ENCODE results near the gene ABCC10. TPM values are rescaled to one million over a fixed set of nuclear protein-coding genes. Genes with fewer than 3 reads are reported as not detected.

The ABCC10 gene
- total RNA-seq, 4 donors from 2014 or later: 0.59 to 35.5 (median 10.7) TPM

DNA sequence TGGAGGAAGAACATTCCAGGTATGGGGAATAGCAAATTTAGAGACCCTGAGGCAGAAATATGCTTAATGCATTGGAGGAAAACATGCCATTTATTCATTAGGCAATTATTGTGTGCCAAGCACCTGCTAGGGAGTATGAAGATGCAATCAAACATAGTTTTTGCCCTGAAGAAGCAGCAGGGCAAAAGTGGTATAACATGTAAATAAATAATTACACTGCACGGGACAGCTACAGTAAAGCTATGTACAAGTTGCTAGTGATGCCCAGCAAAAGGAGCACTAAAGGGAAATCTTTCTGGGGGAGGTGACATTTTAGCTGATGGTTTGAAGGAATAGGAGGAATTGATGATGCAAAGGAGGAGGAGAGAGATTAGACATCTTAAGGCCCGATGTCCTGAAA lies 49.4 kb downstream of the ABCC10 start:
- TF ChIP-seq CTCF (IDR thresholded peaks at IDR 0.05) (no peak), POLR2A (IDR thresholded peaks at IDR 0.05) (no peak)
- H3K4me1 ChIP-seq: peaks cover 0 to 8% of the 10 kb centered on the region in 2 donors
- peak overlapping the region; percentile 52 to 83 for H3K4me3 ChIP-seq
- peak overlapping the region; percentile 75 to 82 for H3K27ac ChIP-seq
- H3K27me3 ChIP-seq: no peaks in the 10 kb centered on the region
- intact Hi-C loops (cut with DNase I; ENCODE audit: low total_unique reads): no loop called here
- DNase-seq: no peak
- H3K9me3 ChIP-seq: no peaks in the 10 kb centered on the region
- no peaks in the 10 kb centered on the region for H3K36me3 ChIP-seq

DNA sequence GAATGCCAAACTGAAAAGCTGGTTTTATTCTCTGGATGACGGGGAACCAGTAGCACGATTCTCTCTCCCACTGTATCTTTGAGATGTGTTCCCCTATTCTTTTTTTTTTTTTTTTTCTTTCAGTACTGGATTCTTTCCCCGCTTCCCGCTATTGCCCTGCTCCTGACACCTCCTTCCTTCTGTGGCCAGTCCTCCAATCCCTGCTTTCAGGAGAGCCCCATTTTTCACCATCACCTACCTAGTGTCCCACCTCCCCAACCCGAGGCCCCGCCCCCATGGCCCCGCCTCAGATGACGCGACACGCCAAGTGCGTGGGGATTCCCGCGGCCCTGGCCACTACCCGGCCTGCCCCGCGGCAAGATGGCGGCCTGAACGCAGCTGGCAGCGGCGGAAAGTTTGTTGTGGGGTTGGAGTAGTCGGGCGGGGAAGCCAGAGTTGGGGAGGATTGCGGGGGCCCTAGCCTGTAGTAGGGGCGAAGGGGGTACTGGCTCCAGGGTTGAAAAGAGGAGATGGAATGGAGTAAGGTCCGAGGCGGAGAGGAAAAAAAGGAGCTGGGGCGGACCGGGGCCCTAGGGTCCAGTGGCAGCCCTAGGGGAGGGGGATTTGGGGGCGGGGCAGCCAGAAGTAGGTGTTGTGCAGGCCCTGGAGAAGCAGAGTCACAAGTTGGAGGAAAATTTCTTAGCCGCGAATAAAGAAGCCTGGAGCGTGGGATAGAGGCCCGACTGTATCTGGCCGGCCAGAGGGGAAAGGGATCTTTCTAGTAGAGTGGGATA lies 50.1 kb downstream of the ABCC10 start, which contains the start of gene TJAP1:
TSS of gene TJAP1 (plus strand) at position 336 of the 773 bp plus-strand sequence. CDS start 21,432 bp downstream, outside the sequence.
- DNase-seq: peak; percentile 93 to 95
- H3K4me3 ChIP-seq: peak within 1 kb of the TSS; percentile 52 to 83
- H3K27ac ChIP-seq: peak within 1 kb of the TSS; percentile 75 to 82
- H3K27me3 ChIP-seq: no peaks in the 10 kb centered on the region
- H3K36me3 ChIP-seq: no peaks in the 10 kb centered on the region
- H3K4me1 ChIP-seq: peaks cover 0 to 8% of the 10 kb centered on the region in 2 donors
- H3K9me3 ChIP-seq: no peaks in the 10 kb centered on the region
- intact Hi-C loops (cut with DNase I; ENCODE audit: low total_unique reads): no loop called here
- TF ChIP-seq CTCF (IDR thresholded peaks at IDR 0.05): peak in 1 of 4 experiments; percentile 3
- peak; percentile 60 to 64 for TF ChIP-seq POLR2A (IDR thresholded peaks at IDR 0.05)

GRCh38 chr6:43478008-43478372 lies 50.6 kb downstream of the ABCC10 start:
- H3K4me3 ChIP-seq: peak overlapping the region; percentile 52 to 83
- H3K4me1 ChIP-seq: peaks cover 0 to 8% of the 10 kb centered on the region in 2 donors
- intact Hi-C loops (cut with DNase I; ENCODE audit: low total_unique reads): no loop called here
- no peaks in the 10 kb centered on the region for H3K9me3 ChIP-seq
- H3K27ac ChIP-seq: peak overlapping the region; percentile 75 to 82
- no peaks in the 10 kb centered on the region for H3K27me3 ChIP-seq
- TF ChIP-seq CTCF (IDR thresholded peaks at IDR 0.05) (no peak), POLR2A (IDR thresholded peaks at IDR 0.05) (no peak)
- DNase-seq: no peak
- no peaks in the 10 kb centered on the region for H3K36me3 ChIP-seq

DNA sequence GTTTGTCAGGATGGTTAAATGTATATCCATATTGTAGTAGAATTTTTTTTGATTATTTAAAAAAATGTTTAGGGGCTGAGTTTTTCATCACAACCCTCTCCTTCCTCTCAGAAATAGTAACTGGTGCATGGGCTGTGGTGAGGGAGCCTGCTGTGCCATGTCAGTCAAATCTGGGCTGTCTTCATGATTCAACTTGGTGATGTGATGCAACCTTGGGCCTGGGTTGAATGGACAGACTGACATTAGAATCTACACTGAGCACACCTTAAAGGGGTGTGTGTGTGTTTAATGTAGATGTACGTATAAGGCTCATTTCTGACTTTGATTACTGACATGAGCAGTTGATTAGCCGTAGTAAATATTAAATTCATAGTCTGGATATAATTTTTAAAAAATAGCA lies 53.7 kb downstream of the ABCC10 start:
- DNase-seq: no peak
- intact Hi-C loops (cut with DNase I; ENCODE audit: low total_unique reads): no loop called here
- H3K4me1 ChIP-seq: peaks cover 0 to 8% of the 10 kb centered on the region in 2 donors
- H3K27ac ChIP-seq: no peak overlapping the region
- H3K4me3 ChIP-seq: no peak overlapping the region
- no peaks in the 10 kb centered on the region for H3K9me3 ChIP-seq
- H3K27me3 ChIP-seq: no peaks in the 10 kb centered on the region
- no peaks in the 10 kb centered on the region for H3K36me3 ChIP-seq
- TF ChIP-seq CTCF (IDR thresholded peaks at IDR 0.05): no peak
- no peak for TF ChIP-seq POLR2A (IDR thresholded peaks at IDR 0.05)

- H3K27ac ChIP-seq: no peak overlapping the region
- H3K27me3 ChIP-seq: no peaks in the 10 kb centered on the region
- no peaks in the 10 kb centered on the region for H3K9me3 ChIP-seq
- no peaks in the 10 kb centered on the region for H3K36me3 ChIP-seq
- intact Hi-C loops (cut with DNase I; ENCODE audit: low total_unique reads): no loop called here
- DNase-seq: no peak
- H3K4me3 ChIP-seq: no peak overlapping the region
- H3K4me1 ChIP-seq: peaks cover 0 to 8% of the 10 kb centered on the region in 2 donors
- TF ChIP-seq CTCF (IDR thresholded peaks at IDR 0.05) (no peak), POLR2A (IDR thresholded peaks at IDR 0.05) (no peak)
Observed at GRCh38 chr6:43481591-43482236, 54.4 kb downstream of the ABCC10 start.
